Activated CD8-positive, alpha-beta memory T cell treated with anti-CD3 and anti-CD28 coated beads, Interleukin-2, amount 10 ng/mL, durations not matched to agents 7 days and 5 days (primary cell): ENCODE results near the gene NPLOC4. TPM values are rescaled to one million over a fixed set of nuclear protein-coding genes. Genes with fewer than 3 reads are reported as not detected.
"Not testable (repeated sequence)": the region's sequence is repeated elsewhere in the genome, so short reads cannot be mapped to it uniquely, and the experiment has no call there.

Experiments
- ATAC-seq: fragments of 150-1000 bp; cut with Tn5 transposase; one replicate; pipeline ENCODE4 v1.10.0; 2021; ENCODE audit warnings: moderate library complexity
- CTCF ChIA-PET: fragments of 350-600 bp; sonication (Branson Sonifier 250); formaldehyde crosslinking; loops from one replicate; lab custom pipeline; 2021; ENCODE audit warnings: antibody characterized with exemption; lab: Charles Lee
- DNase-seq: peaks from one replicate; pipeline ENCODE4 v3.0.0-alpha.2; 2020
- H3K27ac Mint-ChIP-seq: one replicate; pipeline ENCODE4 v1.8.0; 2021; ENCODE audit warnings: mild to moderate bottlenecking, mixed read lengths
- H3K27me3 Mint-ChIP-seq: one replicate; pipeline ENCODE4 v1.8.0; 2021; ENCODE audit warnings: mixed read lengths
- H3K36me3 Mint-ChIP-seq: one replicate; pipeline ENCODE4 v1.8.0; 2021; ENCODE audit warnings: mild to moderate bottlenecking, mixed read lengths
- H3K4me1 Mint-ChIP-seq: one replicate; pipeline ENCODE4 v1.8.0; 2021; ENCODE audit warnings: mixed read lengths
- H3K4me3 Mint-ChIP-seq: one replicate; pipeline ENCODE4 v1.8.0; 2021; ENCODE audit warnings: mild to moderate bottlenecking, moderate library complexity, mixed read lengths
- H3K9me3 Mint-ChIP-seq: one replicate; pipeline ENCODE4 v1.8.0; 2022; ENCODE audit warnings: low read depth, mixed read lengths
- total RNA-seq, 2 experiments: library from RNA; stranded (reverse); gene quantifications; one replicate each; pipeline ENCODE4 v1.2.3, GENCODE V29; 2021

Gene NPLOC4
- 100 to 1,000 TPM; 124 to 130 TPM for total RNA-seq

- Mint-ChIP-seq H3K4me1 (peaks cover 19% of the 10 kb centered on the region), H3K9me3 (no peaks in the 10 kb centered on the region), H3K4me3 (peak within 1 kb of the TSS; percentile 93), H3K27ac (peak within 1 kb of the TSS; percentile 78), H3K27me3 (no peaks in the 10 kb centered on the region), H3K36me3 (peaks cover 7% of the 10 kb centered on the region)
- DNase-seq: peak; percentile 85
- peak; percentile 96 for ATAC-seq
- CTCF ChIA-PET: interaction anchor here (1.8 kb wide), 1 partner anchor 29 kb away, joined by 6 read pairs; the partner anchor contains the start of genes CCDC137 and OXLD1
These were observed at the start of gene NPLOC4, which contains the start of gene TSPAN10 for GRCh38 chr17:81636505-81637288. NPLOC4 (minus strand) TSS chr17:81637112; CDS start chr17:81636930, 182 bp downstream. TSPAN10 (plus strand) TSS chr17:81637196; CDS start chr17:81642413, 5,217 bp downstream.

- ATAC-seq (no peak), DNase-seq (no peak)
- Mint-ChIP-seq H3K27ac (no peak overlapping the region), H3K4me3 (no peak overlapping the region), H3K27me3 (no peaks in the 10 kb centered on the region), H3K4me1 (peaks cover 30% of the 10 kb centered on the region), H3K36me3 (peaks cover 27% of the 10 kb centered on the region), H3K9me3 (no peaks in the 10 kb centered on the region)
- CTCF ChIA-PET: interaction anchor here (1.9 kb wide), 1 partner anchor 16 kb away, joined by 9 read pairs; the partner anchor contains the start of gene MRPL12
These were observed 49.7 kb upstream of the NPLOC4 start for GRCh38 chr17:81686614-81687013.

GRCh38 chr17:81685108-81685507 is 48.2 kb upstream of the NPLOC4 start:
- no peak for DNase-seq
- Mint-ChIP-seq H3K27ac (peak overlapping the region; percentile 71), H3K9me3 (no peaks in the 10 kb centered on the region), H3K4me3 (peak overlapping the region; percentile 81), H3K4me1 (peaks cover 32% of the 10 kb centered on the region), H3K27me3 (no peaks in the 10 kb centered on the region), H3K36me3 (peaks cover 24% of the 10 kb centered on the region)
- ATAC-seq: no peak
- CTCF ChIA-PET: interaction anchor here (0.7 to 2.2 kb wide), 9 partner anchors 9 to 353 kb away, joined by 3 to 10 read pairs (median 4); partner anchors contain the start of genes DCXR and MRPL12

GRCh38 chr17:81684442-81684911 is 47.6 kb upstream of the NPLOC4 start:
- DNase-seq (no peak), ATAC-seq (no peak)
- Mint-ChIP-seq H3K27ac (peak overlapping the region; percentile 71), H3K36me3 (peaks cover 22% of the 10 kb centered on the region), H3K4me3 (peak overlapping the region; percentile 81), H3K4me1 (peaks cover 32% of the 10 kb centered on the region), H3K27me3 (no peaks in the 10 kb centered on the region), H3K9me3 (no peaks in the 10 kb centered on the region)
- CTCF ChIA-PET: interaction anchor here (0.7 to 2.2 kb wide), 9 partner anchors 9 to 353 kb away, joined by 3 to 10 read pairs (median 4); partner anchors contain the start of genes DCXR and MRPL12

- no peaks in the 10 kb centered on the region for H3K9me3 Mint-ChIP-seq
These were observed 46.9 kb upstream of the NPLOC4 start, which contains the start of the genes ARL16 and HGS for GRCh38 chr17:81683584-81684441. ARL16 (minus strand) TSS chr17:81683797; CDS start chr17:81683753, 44 bp downstream. HGS (plus strand) TSS chr17:81684011; CDS start chr17:81684067, 56 bp downstream.

GRCh38 chr17:81683208-81683583 is 46.3 kb upstream of the NPLOC4 start:
- Mint-ChIP-seq H3K27ac (peak overlapping the region; percentile 83), H3K36me3 (peaks cover 18% of the 10 kb centered on the region), H3K27me3 (no peaks in the 10 kb centered on the region), H3K4me3 (peak overlapping the region; percentile 81), H3K4me1 (peaks cover 32% of the 10 kb centered on the region), H3K9me3 (no peaks in the 10 kb centered on the region)
- no peak for DNase-seq
- CTCF ChIA-PET: interaction anchor here (0.6 to 2.3 kb wide), 9 partner anchors 15 to 168 kb away, joined by 3 to 10 read pairs (median 6); partner anchors contain the start of genes CCDC137, MRPL12 and OXLD1
- no peak for ATAC-seq

More at GRCh38 chr17:81683584-81684441, 46.9 kb upstream of the NPLOC4 start, which contains the start of the genes ARL16 and HGS:
- peak; percentile 98 for DNase-seq
- CTCF ChIA-PET: interaction anchor here (0.6 to 2.3 kb wide), 11 partner anchors 8 to 354 kb away, joined by 3 to 10 read pairs (median 5); partner anchors contain the start of genes CCDC137, DCXR, MRPL12 and OXLD1
- Mint-ChIP-seq H3K36me3 (peaks cover 18% of the 10 kb centered on the region), H3K4me1 (peaks cover 32% of the 10 kb centered on the region), H3K27ac (peak within 1 kb of the TSS; percentile 83), H3K4me3 (peak within 1 kb of the TSS; percentile 81), H3K27me3 (no peaks in the 10 kb centered on the region)
- ATAC-seq: peak; percentile 98

GRCh38 chr17:81682565-81683207 is 45.8 kb upstream of the NPLOC4 start:
- peak overlapping the region; percentile 83 for H3K27ac Mint-ChIP-seq
- peaks cover 32% of the 10 kb centered on the region for H3K4me1 Mint-ChIP-seq
- no peaks in the 10 kb centered on the region for H3K27me3 Mint-ChIP-seq
- H3K36me3 Mint-ChIP-seq: peaks cover 18% of the 10 kb centered on the region
- H3K4me3 Mint-ChIP-seq: peak overlapping the region; percentile 81
- ATAC-seq (no peak), DNase-seq (no peak)
- no peaks in the 10 kb centered on the region for H3K9me3 Mint-ChIP-seq
- CTCF ChIA-PET: interaction anchor here (1.2 to 2.3 kb wide), 6 partner anchors 15 to 31 kb away, joined by 3 to 10 read pairs (median 7); partner anchors contain the start of genes CCDC137, MRPL12 and OXLD1

- H3K4me1 Mint-ChIP-seq: peaks cover 32% of the 10 kb centered on the region
- H3K36me3 Mint-ChIP-seq: peaks cover 10% of the 10 kb centered on the region
- CTCF ChIA-PET: interaction anchor here (2.3 kb wide), 1 partner anchor 16 kb away, joined by 7 read pairs; the partner anchor contains the start of genes CCDC137 and OXLD1
- H3K27me3 Mint-ChIP-seq: no peaks in the 10 kb centered on the region
- DNase-seq (no peak), ATAC-seq (no peak)
- H3K9me3 Mint-ChIP-seq: no peaks in the 10 kb centered on the region
- H3K27ac Mint-ChIP-seq: no peak overlapping the region
- no peak overlapping the region for H3K4me3 Mint-ChIP-seq
These were observed 44.8 kb upstream of the NPLOC4 start for GRCh38 chr17:81681672-81682071.

GRCh38 chr17:81680150-81680549 is 43.2 kb upstream of the NPLOC4 start:
- no peak for DNase-seq
- H3K27ac Mint-ChIP-seq: no peak overlapping the region
- H3K27me3 Mint-ChIP-seq: no peaks in the 10 kb centered on the region
- H3K4me1 Mint-ChIP-seq: peaks cover 20% of the 10 kb centered on the region
- no peaks in the 10 kb centered on the region for H3K9me3 Mint-ChIP-seq
- no peak for ATAC-seq
- H3K4me3 Mint-ChIP-seq: no peak overlapping the region
- CTCF ChIA-PET: no interaction called here
- peaks cover 1% of the 10 kb centered on the region for H3K36me3 Mint-ChIP-seq

- peaks cover 13% of the 10 kb centered on the region for H3K36me3 Mint-ChIP-seq
- H3K9me3 Mint-ChIP-seq: no peaks in the 10 kb centered on the region
- ATAC-seq: no peak
- CTCF ChIA-PET: interaction anchor here (1.4 to 2.1 kb wide), 2 partner anchors 9 to 25 kb away, joined by 5 to 7 read pairs; partner anchors contain the start of gene MRPL12
- DNase-seq: no peak
- no peaks in the 10 kb centered on the region for H3K27me3 Mint-ChIP-seq
- H3K27ac Mint-ChIP-seq: no peak overlapping the region
- no peak overlapping the region for H3K4me3 Mint-ChIP-seq
- peaks cover 4% of the 10 kb centered on the region for H3K4me1 Mint-ChIP-seq
These were observed 40.0 kb upstream of the NPLOC4 start for GRCh38 chr17:81676906-81677305.

- not testable (repeated sequence) for H3K27me3 Mint-ChIP-seq, H3K4me1 Mint-ChIP-seq, H3K9me3 Mint-ChIP-seq, ATAC-seq, H3K27ac Mint-ChIP-seq, H3K4me3 Mint-ChIP-seq
- peaks cover 20% of the 10 kb centered on the region for H3K36me3 Mint-ChIP-seq
- peak; percentile 55 for DNase-seq
- CTCF ChIA-PET: interaction anchor here (0.6 to 2.1 kb wide), 10 partner anchors 9 to 1102 kb away, joined by 3 to 7 read pairs (median 4); partner anchors contain the start of gene MRPL12
These were observed 38.8 kb upstream of the NPLOC4 start for GRCh38 chr17:81675515-81676221.
